ENCODE results near the gene C6orf89.
A peak's percentile ranks its signal among the peaks of the same experiment; 100 is the strongest.

The C6orf89 gene, protein sequence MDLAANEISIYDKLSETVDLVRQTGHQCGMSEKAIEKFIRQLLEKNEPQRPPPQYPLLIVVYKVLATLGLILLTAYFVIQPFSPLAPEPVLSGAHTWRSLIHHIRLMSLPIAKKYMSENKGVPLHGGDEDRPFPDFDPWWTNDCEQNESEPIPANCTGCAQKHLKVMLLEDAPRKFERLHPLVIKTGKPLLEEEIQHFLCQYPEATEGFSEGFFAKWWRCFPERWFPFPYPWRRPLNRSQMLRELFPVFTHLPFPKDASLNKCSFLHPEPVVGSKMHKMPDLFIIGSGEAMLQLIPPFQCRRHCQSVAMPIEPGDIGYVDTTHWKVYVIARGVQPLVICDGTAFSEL

DNA sequence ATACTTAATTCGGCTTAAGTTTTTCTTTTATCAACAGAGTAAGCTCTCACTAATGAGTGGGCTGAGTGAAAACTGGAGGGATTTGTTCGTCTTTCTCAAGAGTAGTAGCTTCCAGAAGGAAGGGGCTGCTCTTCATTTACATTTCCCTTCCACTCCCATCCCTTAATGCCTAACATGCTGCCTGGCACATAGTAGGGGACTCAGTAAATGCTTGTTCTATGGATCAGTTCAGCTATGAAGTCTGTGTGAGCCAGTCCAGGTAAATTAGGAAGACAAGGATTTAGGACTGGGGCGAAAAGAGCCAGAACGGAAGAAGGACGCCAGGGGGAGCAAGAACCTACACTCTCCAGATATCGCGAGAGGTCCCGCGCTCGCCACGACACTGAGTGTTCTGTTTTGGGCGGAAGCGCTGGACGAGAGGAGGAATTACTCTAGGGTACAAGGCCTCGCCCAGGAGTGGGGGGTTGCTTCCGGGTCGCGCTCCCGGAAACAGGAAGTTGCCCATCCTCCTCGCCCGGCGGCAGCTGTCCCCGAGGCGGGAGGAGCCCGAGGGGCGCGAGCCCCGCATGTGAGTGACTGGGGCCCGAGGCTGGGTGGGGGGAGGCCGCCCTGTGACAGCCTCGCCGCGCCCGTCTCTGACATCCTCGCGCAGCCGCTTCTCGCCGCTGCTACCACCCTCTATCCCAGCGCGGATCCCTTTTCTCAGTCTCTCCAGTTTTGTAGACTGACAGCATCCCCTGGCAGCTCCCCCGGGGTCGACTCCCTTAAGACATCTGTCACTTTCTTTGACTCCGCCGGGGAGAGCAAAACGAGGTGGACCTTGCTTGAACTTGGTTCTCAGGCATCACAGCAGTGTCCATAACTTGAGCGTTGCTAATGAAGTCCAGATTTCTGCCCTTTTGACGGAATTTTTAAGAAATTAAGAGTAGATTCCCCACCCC lies at the start of gene C6orf89:
Gene C6orf89 (plus strand): TSS at position 492 of the 941 bp plus-strand sequence. CDS start 13,493 bp downstream, outside the sequence.
- peaks cover 47% of the 10 kb centered on the region for H3K4me1 ChIP-seq (ENCODE audit: insufficient read depth, low read length, poor library complexity, severe bottlenecking)
- peaks cover 41% of the 10 kb centered on the region for H3K79me2 ChIP-seq (ENCODE audit: insufficient read depth, low read length)
- H3F3A ChIP-seq (ENCODE audit: low read depth) = 0 out of 2 replicates have a peak, but pooled peaks cover 3% of the 10 kb centered on the region
- peak within 1 kb of the TSS; percentile 88 for H3K9ac ChIP-seq (ENCODE audit: low read depth, low read length, poor library complexity, severe bottlenecking)
- peak within 1 kb of the TSS; percentile 94 for H3K4me3 ChIP-seq (ENCODE audit: low read length, poor library complexity, severe bottlenecking)
- TF ChIP-seq EZH2phosphoT487 (IDR thresholded peaks at IDR 0.05; ENCODE audit: borderline replicate concordance) = no peak
- TF ChIP-seq, protein P1, sequence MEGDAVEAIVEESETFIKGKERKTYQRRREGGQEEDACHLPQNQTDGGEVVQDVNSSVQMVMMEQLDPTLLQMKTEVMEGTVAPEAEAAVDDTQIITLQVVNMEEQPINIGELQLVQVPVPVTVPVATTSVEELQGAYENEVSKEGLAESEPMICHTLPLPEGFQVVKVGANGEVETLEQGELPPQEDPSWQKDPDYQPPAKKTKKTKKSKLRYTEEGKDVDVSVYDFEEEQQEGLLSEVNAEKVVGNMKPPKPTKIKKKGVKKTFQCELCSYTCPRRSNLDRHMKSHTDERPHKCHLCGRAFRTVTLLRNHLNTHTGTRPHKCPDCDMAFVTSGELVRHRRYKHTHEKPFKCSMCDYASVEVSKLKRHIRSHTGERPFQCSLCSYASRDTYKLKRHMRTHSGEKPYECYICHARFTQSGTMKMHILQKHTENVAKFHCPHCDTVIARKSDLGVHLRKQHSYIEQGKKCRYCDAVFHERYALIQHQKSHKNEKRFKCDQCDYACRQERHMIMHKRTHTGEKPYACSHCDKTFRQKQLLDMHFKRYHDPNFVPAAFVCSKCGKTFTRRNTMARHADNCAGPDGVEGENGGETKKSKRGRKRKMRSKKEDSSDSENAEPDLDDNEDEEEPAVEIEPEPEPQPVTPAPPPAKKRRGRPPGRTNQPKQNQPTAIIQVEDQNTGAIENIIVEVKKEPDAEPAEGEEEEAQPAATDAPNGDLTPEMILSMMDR (conservative IDR thresholded peaks at IDR 0.05; ENCODE audit: low read length) = peak; percentile 78
- H3K9me2 ChIP-seq (replicated peaks; ENCODE audit: low read depth, low read length) = no peaks in the 10 kb centered on the region
- H3K36me3 ChIP-seq (ENCODE audit: insufficient read depth, low read length) = no peaks in the 10 kb centered on the region
- no peaks in the 10 kb centered on the region for H4K20me1 ChIP-seq (ENCODE audit: insufficient read depth, low read length, poor library complexity, severe bottlenecking)
- H3K4me2 ChIP-seq (ENCODE audit: low read depth, low read length, poor library complexity, severe bottlenecking) = peak within 1 kb of the TSS; percentile 98
- no peaks in the 10 kb centered on the region for H3K27me3 ChIP-seq (ENCODE audit: insufficient read depth, low read length, poor library complexity, severe bottlenecking)
- H3K9me3 ChIP-seq (ENCODE audit: insufficient read depth, low read depth, low read length) = no peaks in the 10 kb centered on the region
- peak within 1 kb of the TSS; percentile 94 for H2AFZ ChIP-seq (ENCODE audit: low read length)

GRCh38 chr6:36836111-36837021 lies 49.4 kb upstream of the C6orf89 start:
- H4K20me1 ChIP-seq (ENCODE audit: insufficient read depth, low read length, poor library complexity, severe bottlenecking) = no peaks in the 10 kb centered on the region
- no peaks in the 10 kb centered on the region for H3F3A ChIP-seq (ENCODE audit: low read depth)
- H3K4me1 ChIP-seq (ENCODE audit: insufficient read depth, low read length, poor library complexity, severe bottlenecking) = no peaks in the 10 kb centered on the region
- no peaks in the 10 kb centered on the region for H3K27me3 ChIP-seq (ENCODE audit: insufficient read depth, low read length, poor library complexity, severe bottlenecking)
- no peak overlapping the region for H3K9ac ChIP-seq (ENCODE audit: low read depth, low read length, poor library complexity, severe bottlenecking)
- no peaks in the 10 kb centered on the region for H3K36me3 ChIP-seq (ENCODE audit: insufficient read depth, low read length)
- H3K9me2 ChIP-seq (replicated peaks; ENCODE audit: low read depth, low read length) = no peaks in the 10 kb centered on the region
- H3K79me2 ChIP-seq (ENCODE audit: insufficient read depth, low read length) = no peaks in the 10 kb centered on the region
- no peak overlapping the region for H3K4me3 ChIP-seq (ENCODE audit: low read length, poor library complexity, severe bottlenecking)
- H3K4me2 ChIP-seq (ENCODE audit: low read depth, low read length, poor library complexity, severe bottlenecking) = no peak overlapping the region
- H2AFZ ChIP-seq (ENCODE audit: low read length) = no peak overlapping the region
- no peaks in the 10 kb centered on the region for H3K9me3 ChIP-seq (ENCODE audit: insufficient read depth, low read depth, low read length)
- TF ChIP-seq, protein P1 (conservative IDR thresholded peaks at IDR 0.05; ENCODE audit: low read length) = peak; percentile 53
- no peak for TF ChIP-seq EZH2phosphoT487 (IDR thresholded peaks at IDR 0.05; ENCODE audit: borderline replicate concordance)

GRCh38 chr6:36837022-36837339 lies 48.8 kb upstream of the C6orf89 start:
- no peaks in the 10 kb centered on the region for H3K27me3 ChIP-seq (ENCODE audit: insufficient read depth, low read length, poor library complexity, severe bottlenecking)

More at GRCh38 chr6:36837022-36837339, 48.8 kb upstream of the C6orf89 start:
- Histone ChIP-seq H3F3A (ENCODE audit: low read depth) (no peaks in the 10 kb centered on the region), H3K9me2 (replicated peaks; ENCODE audit: low read depth, low read length) (no peaks in the 10 kb centered on the region), H3K9ac (ENCODE audit: low read depth, low read length, poor library complexity, severe bottlenecking) (no peak overlapping the region), H3K9me3 (ENCODE audit: insufficient read depth, low read depth, low read length) (no peaks in the 10 kb centered on the region), H2AFZ (ENCODE audit: low read length) (no peak overlapping the region), H3K4me2 (ENCODE audit: low read depth, low read length, poor library complexity, severe bottlenecking) (no peak overlapping the region), H3K79me2 (ENCODE audit: insufficient read depth, low read length) (no peaks in the 10 kb centered on the region), H3K36me3 (ENCODE audit: insufficient read depth, low read length) (no peaks in the 10 kb centered on the region), H3K4me1 (ENCODE audit: insufficient read depth, low read length, poor library complexity, severe bottlenecking) (no peaks in the 10 kb centered on the region), H3K4me3 (ENCODE audit: low read length, poor library complexity, severe bottlenecking) (no peak overlapping the region), H4K20me1 (ENCODE audit: insufficient read depth, low read length, poor library complexity, severe bottlenecking) (no peaks in the 10 kb centered on the region)
- TF ChIP-seq EZH2phosphoT487 (IDR thresholded peaks at IDR 0.05; ENCODE audit: borderline replicate concordance) = no peak
- TF ChIP-seq, protein P1 (conservative IDR thresholded peaks at IDR 0.05; ENCODE audit: low read length) = no peak

Data from Loucy (cell line).